AG10803 (cell line): ENCODE results near the gene GCK.

ENCODE experiments used
- DNase-seq: peaks from one replicate; pipeline ENCODE4 v3.0.0; 2010; ENCODE audit warnings: low read depth
- H3K4me3 ChIP-seq: 2 replicates; pipeline ENCODE4 v1.5.1; 2011; ENCODE audit warnings: mild to moderate bottlenecking, low read length, control low read depth
- CTCF ChIP-seq: conservative IDR thresholded peaks from 2 replicates; pipeline ENCODE4 v1.5.1; 2011; ENCODE audit warnings: mild to moderate bottlenecking, low read length, control low read depth, inconsistent platforms

GCK gene

GRCh38 chr7:44194562-44195145 lies 5.4 kb upstream of the GCK start:
- no peak overlapping the region for H3K4me3 ChIP-seq
- no peak for DNase-seq
- no peak for TF ChIP-seq CTCF

GRCh38 chr7:44194069-44194468 lies 4.8 kb upstream of the GCK start:
- no peak for DNase-seq
- no peak overlapping the region for H3K4me3 ChIP-seq
- no peak for TF ChIP-seq CTCF

- H3K4me3 ChIP-seq, result no peak overlapping the region
- DNase-seq, result no peak
- no peak for TF ChIP-seq CTCF
These were observed 4.0 kb upstream of the GCK start for GRCh38 chr7:44193011-44193802.

GRCh38 chr7:44191171-44191570 lies 1.9 kb upstream of the GCK start:
- no peak for TF ChIP-seq CTCF
- no peak overlapping the region for H3K4me3 ChIP-seq
- peak; percentile 55 for DNase-seq

GRCh38 chr7:44189993-44190872 lies 994 bp upstream of the GCK start:
- no peak for TF ChIP-seq CTCF
- no peak for DNase-seq
- no peak overlapping the region for H3K4me3 ChIP-seq

- no peak for TF ChIP-seq CTCF
- H3K4me3 ChIP-seq, result no peak overlapping the region
- DNase-seq, result no peak
These were observed 586 bp downstream of the GCK start for GRCh38 chr7:44188480-44189225.
